Brain microvascular endothelial cell (primary cell): ENCODE results near the gene PIM3.

Experiments used
- DNase-seq: peaks from one replicate; pipeline ENCODE4 v3.0.0-alpha.2; 2020
- H3K27ac ChIP-seq: fragments of 250-450 bp; sonication (Bioruptor Pico); 2 replicates; pipeline ENCODE4 v1.5.1; 2020; ENCODE audit warnings: mild to moderate bottlenecking, moderate library complexity
- H3K27me3 ChIP-seq: fragments of 250-450 bp; sonication (Bioruptor Pico); replicated peaks from 2 replicates; pipeline ENCODE4 v1.5.1; 2020; ENCODE audit warnings: mild to moderate bottlenecking
- H3K36me3 ChIP-seq: fragments of 250-450 bp; sonication (Bioruptor Pico); replicated peaks from 2 replicates; pipeline ENCODE4 v1.5.1; 2020; ENCODE audit warnings: mild to moderate bottlenecking
- H3K4me3 ChIP-seq: 2 replicates; pipeline ENCODE4 v1.5.1; 2011; ENCODE audit warnings: low read depth, mild to moderate bottlenecking, control low read depth, low read length, moderate library complexity
- in situ Hi-C: cut with HindIII; loops from 2 replicates; pipeline ENCODE4 v1.10.0; 2017; ENCODE audit warnings: low sequenced_read_pairs, low pct_ligation_motif_present
- TF ChIP-seq, protein P1 (sequence below): IDR thresholded peaks from 2 replicates; pipeline ENCODE4 v1.5.1; 2011; ENCODE audit warnings: low read depth, mild to moderate bottlenecking, moderate library complexity, low read length, control low read depth, inconsistent platforms; ENCODE audit errors: missing control alignments

The PIM3 gene

GRCh38 chr22:49925525-49926128 lies 34.9 kb upstream of the PIM3 start:
- TF ChIP-seq, protein P1, sequence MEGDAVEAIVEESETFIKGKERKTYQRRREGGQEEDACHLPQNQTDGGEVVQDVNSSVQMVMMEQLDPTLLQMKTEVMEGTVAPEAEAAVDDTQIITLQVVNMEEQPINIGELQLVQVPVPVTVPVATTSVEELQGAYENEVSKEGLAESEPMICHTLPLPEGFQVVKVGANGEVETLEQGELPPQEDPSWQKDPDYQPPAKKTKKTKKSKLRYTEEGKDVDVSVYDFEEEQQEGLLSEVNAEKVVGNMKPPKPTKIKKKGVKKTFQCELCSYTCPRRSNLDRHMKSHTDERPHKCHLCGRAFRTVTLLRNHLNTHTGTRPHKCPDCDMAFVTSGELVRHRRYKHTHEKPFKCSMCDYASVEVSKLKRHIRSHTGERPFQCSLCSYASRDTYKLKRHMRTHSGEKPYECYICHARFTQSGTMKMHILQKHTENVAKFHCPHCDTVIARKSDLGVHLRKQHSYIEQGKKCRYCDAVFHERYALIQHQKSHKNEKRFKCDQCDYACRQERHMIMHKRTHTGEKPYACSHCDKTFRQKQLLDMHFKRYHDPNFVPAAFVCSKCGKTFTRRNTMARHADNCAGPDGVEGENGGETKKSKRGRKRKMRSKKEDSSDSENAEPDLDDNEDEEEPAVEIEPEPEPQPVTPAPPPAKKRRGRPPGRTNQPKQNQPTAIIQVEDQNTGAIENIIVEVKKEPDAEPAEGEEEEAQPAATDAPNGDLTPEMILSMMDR, result no peak
- H3K27me3 ChIP-seq, result no peaks in the 10 kb centered on the region
- in situ Hi-C loops, result no loop called here
- no peak overlapping the region for H3K27ac ChIP-seq
- H3K4me3 ChIP-seq, result no peak overlapping the region
- no peak for DNase-seq
- H3K36me3 ChIP-seq, result peaks cover 10% of the 10 kb centered on the region

GRCh38 chr22:49926916-49927315 lies 33.7 kb upstream of the PIM3 start:
- peaks cover 8% of the 10 kb centered on the region for H3K36me3 ChIP-seq
- in situ Hi-C loops, result no loop called here
- H3K27ac ChIP-seq, result no peak overlapping the region
- TF ChIP-seq, protein P1, result no peak
- H3K4me3 ChIP-seq, result no peak overlapping the region
- no peaks in the 10 kb centered on the region for H3K27me3 ChIP-seq
- DNase-seq, result no peak

- Histone ChIP-seq H3K36me3 (peaks cover 8% of the 10 kb centered on the region), H3K4me3 (no peak overlapping the region), H3K27ac (no peak overlapping the region), H3K27me3 (no peaks in the 10 kb centered on the region)
- TF ChIP-seq, protein P1, result no peak
- in situ Hi-C loops, result no loop called here
- no peak for DNase-seq
Measured at GRCh38 chr22:49927483-49928184, 32.9 kb upstream of the PIM3 start.

GRCh38 chr22:49928185-49928495 lies 32.4 kb upstream of the PIM3 start:
- in situ Hi-C loops, result no loop called here
- no peaks in the 10 kb centered on the region for H3K27me3 ChIP-seq
- TF ChIP-seq, protein P1, result no peak
- H3K36me3 ChIP-seq, result peaks cover 8% of the 10 kb centered on the region
- no peak overlapping the region for H3K4me3 ChIP-seq
- no peak for DNase-seq
- H3K27ac ChIP-seq, result no peak overlapping the region

GRCh38 chr22:49928555-49929210 lies 31.9 kb upstream of the PIM3 start:
- no peak overlapping the region for H3K4me3 ChIP-seq

More at GRCh38 chr22:49928555-49929210, 31.9 kb upstream of the PIM3 start:
- DNase-seq, result no peak
- in situ Hi-C loops, result no loop called here
- TF ChIP-seq, protein P1, result no peak
- Histone ChIP-seq H3K27ac (no peak overlapping the region), H3K36me3 (peaks cover 8% of the 10 kb centered on the region), H3K27me3 (no peaks in the 10 kb centered on the region)
